Measurements from ENCODE around the gene IFT27.
A peak's percentile ranks its signal among the peaks of the same experiment; 100 is the strongest.
"Not testable (repeated sequence)": the region's sequence is repeated elsewhere in the genome, so short reads cannot be mapped to it uniquely, and the experiment has no call there.

IFT27 gene

GRCh38 chr22:36764641-36765040, 11.3 kb downstream of the IFT27 start:
- DNase-seq: no peak

GRCh38 chr22:36764060-36764459, 11.9 kb downstream of the IFT27 start:
- no peak for DNase-seq

- no peak for DNase-seq
Observed at GRCh38 chr22:36763576-36763975, 12.3 kb downstream of the IFT27 start.

GRCh38 chr22:36762687-36763260, 13.1 kb downstream of the IFT27 start:
- DNase-seq: no peak

- DNase-seq: no peak
Observed at GRCh38 chr22:36761553-36762240, 14.2 kb downstream of the IFT27 start.

GRCh38 chr22:36760786-36761185, 15.1 kb downstream of the IFT27 start:
- DNase-seq: no peak

GRCh38 chr22:36759481-36760159, 16.3 kb downstream of the IFT27 start:
- no peak for DNase-seq

DNA sequence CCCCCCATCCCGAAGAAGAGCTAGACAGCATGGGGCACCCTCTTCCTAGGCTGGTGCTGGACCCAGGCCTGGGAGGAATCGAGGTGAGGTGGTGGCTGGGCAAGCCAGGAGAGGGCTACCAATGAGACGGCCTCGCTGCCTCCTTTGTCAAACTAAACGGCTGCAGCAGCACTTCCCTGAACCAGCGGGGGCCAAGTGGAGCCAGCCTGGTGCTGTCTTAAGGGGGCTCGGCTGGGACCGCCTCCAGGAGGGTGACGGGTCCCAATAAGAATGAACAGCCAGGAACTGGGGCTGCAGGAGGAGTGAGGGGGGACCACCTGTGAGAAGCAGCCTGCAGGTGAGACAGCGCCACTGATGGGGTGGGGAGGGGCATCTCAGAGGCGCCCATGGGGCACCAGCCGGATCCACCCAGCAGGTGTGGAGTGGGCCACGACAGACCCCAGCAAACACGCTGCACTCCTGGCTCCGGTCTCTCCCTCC, 17.1 kb downstream of the IFT27 start:
- no peak for DNase-seq

GRCh38 chr22:36757668-36758211, 18.2 kb downstream of the IFT27 start:
- peak; percentile 56 for DNase-seq

DNA sequence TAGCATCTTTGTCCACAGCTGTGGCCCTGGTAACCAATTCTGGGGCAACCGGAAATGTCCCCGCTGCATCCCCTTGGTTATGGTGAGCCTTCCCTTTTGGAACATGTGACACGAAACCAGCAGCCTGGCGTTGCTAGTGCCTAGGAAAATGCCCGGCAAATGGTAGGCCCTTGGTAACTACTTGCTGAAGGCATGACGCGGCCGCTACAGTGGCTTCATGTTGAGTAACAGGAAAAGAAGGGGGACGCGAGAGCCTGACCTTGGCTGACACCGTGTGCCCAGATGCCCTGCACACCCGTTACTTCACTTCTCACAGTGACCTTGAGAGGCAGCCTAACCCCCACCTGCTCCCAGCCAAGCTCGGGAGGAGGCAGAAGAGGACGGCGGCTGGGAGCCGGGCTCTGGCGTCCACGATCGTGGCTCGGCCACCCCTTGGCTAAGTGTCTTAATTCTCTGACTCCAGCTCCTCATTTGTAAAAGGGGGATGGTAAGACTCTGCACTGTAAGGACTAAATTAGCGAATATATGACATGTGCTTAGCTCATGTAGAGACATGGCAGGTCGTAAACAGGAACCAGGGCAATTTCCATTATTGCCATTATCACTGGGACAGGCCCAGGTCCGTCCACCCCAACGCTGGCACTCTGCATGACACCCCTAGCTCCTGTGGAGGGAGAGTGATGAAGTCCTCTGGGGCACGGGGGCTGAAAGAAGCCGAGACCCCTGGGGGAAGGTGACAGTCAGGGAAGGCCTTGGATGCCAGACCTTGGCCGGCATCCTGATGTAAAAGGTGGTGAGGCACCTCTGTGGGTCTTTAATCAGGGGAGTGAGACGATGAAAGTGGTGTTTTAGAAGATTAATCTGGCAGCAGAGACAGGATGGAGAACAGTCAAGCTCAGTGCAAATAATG, 18.9 kb downstream of the IFT27 start:
- DNase-seq: no peak

DNA sequence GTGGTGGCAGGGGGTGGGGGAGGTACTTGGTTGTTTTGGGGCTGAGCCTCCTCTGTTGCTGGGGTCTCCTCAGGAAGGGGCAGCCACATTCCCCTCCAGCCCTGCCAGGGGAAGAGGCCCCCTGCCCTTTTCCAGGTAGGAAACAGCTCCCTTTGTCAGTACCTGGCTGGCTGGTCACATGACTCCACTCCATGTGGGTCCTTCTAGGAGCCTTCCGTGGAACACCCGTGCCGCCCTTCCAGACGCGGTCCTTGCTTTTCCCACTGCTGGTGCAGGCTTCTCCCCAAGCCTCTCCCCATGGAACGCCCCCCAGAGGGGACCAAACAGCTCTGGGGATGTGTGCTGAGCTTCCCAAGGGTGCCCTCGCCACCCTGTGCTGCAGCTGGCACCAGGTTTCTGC, 19.9 kb downstream of the IFT27 start:
- DNase-seq: no peak

DNA sequence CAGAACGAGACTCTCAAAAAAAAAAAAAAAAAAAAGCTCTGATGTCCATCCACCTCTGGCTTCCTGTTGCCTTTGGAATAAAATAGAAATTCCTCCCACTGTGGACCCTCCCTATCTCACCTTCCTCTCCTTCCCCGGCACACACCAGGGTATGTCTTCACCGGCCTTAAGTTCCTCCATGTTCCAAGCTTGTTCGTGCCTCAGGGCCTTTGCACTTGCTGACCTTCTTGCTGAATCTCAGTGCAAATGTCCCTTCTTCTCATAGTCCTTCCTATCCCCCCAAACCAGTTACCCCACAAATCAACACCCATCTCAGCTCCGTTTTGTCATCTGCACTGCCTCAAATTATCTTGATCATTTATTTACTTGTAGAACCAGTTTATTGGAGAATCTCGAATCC, 20.6 kb downstream of the IFT27 start:
- no peak for DNase-seq

DNA sequence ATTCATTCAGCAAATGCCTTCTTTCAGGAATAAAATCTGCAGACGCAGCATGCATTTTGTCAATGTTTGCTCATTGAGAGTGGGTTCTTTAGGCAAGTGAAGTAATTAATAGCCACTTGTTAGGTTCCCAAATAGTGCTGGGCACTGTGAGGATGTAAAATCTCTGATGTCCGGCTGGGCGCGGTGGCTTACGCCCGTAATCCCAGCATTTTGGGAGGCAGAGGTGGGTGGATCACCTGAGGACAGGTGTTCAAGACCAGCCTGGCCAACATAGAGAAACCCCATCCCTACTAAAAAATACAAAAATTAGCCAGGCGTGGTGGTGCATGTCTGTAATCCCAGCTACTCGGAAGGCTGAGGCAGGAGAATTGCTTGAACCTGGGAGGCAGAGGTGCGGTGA, 21.0 kb downstream of the IFT27 start:
- not testable (repeated sequence) for DNase-seq

GRCh38 chr22:36753916-36754315, 22.0 kb downstream of the IFT27 start:
- no peak for DNase-seq

DNA sequence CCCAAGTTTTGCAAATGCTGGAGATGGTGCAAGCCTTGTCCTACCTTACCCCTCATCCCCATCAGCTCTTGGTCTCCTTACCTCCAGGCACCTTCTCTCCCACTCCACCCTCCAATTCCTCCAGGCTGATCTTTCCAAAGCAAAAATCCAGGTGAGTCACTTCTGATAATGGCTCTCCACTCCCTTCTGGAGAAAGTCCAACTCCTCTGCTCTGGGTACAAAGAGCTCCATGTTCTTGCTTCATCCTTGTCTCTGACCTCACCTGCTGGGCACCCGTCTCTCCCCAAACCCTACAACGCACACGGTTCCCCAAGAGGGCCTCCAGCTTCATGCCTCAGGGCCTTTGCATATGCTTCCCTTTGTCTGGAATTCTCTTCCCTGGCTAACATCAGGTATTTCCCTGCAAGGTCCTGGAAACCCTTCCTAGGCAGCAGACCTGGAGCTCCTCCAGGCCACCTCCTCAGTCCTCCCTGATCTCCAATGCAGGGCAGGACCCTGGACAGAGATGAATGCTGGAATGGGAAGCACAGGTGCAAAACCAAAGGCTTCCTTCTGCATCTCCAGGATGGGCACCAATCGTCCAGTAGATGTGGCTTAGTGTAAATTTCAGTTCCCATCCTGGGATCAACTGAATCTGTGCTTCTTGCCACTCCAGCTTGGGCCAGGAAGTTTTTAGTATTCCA, 22.7 kb downstream of the IFT27 start:
- no peak for DNase-seq

GRCh38 chr22:36746375-36746970, 29.4 kb downstream of the IFT27 start:
- no peak for DNase-seq

DNA sequence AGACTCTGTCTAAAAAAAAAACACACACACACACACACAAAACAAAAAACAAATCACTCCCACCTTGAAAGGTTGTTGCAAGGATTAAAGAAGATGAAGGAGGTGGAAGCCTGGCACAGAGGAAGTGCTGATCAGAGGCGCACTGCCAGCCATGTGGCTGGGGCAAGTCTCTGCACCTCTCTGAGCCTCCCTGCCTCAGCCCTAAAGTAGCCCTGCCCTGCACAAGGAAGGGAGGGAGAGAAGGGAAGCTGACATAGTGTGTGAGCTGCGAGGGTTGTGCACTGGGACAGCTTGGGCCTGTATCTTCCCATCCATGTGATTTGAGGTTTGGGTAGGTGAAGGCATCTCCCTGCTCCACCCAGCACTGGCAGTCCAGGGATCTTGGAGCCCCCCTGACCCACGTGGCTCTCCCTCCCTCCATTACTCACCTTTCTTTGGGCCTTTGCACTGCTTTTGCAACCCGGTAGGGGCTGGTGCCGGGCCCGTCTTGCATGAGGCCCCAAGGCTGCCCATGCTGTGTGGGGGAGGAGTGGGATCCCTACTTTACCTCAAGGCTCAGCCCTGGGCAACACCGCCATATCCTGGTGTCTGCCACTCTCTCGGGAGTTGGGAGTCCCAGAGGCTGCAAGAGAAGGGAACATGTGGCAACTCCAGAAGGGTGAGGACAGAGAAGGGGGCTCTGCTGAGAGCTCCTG, 30.5 kb downstream of the IFT27 start:
- no peak for DNase-seq

GRCh38 chr22:36744791-36745190, 31.1 kb downstream of the IFT27 start:
- DNase-seq: no peak

DNA sequence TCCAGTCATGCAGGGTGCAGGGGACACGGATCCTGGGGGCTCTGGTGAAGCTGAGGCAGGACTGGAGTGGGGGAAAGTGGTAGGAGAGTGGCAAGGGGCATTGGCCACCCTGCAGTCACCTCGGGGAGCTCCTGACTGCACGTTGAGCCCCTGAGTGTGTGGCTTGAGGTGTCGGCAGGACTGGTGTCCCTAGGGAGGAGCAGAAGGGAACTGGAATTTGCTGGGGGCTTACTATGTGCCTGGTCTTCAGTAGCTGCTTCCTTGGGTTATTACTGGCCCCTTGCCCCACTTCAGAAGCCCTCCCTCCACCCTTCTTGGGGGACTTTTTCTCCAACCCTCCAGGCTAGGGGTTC, 31.5 kb downstream of the IFT27 start:
- no peak for DNase-seq

DNA sequence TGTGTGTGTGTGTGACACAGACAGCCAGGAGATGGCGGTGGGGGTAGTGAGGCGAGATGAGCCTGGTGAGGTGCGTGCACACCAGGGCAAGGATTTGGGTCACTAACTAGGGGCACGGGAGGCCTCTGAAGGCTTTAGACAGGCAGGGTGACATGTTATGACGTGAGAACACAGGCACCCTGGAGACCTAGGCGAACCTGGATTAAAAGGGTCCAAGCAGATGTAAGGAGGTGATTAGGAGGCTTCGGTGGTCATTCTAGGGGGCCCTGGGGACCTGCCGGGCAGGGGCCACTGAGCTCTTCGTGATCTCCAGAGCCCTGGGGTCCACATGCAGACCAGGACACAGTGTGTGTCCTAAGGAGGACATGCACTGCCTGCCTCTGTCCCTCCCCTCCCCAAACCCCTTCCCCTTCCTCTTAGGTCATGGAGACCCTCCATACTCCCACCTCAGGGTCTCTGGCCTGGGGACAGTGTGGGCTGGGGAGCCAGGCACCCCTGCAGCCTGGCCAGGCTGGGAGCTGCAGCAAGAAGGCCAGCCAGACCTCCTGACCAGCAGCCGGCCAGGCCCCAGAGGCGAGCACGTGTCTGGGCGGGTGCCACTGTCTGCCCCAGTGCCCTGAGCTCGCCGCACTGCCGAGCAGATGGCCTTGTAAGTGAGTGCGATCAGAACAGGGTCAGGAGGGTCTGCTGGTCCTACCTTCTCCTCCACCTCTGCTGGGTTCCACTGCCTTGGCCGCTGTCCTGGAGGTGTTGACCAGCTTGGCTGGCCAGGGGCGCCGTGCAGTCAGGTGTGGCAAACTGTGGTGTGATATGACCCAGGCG, 32.1 kb downstream of the IFT27 start:
- no peak for DNase-seq
